Left lung (tissue), 10 donors: ENCODE results near the gene SLC9A5. TPM values are rescaled to one million over a fixed set of nuclear protein-coding genes. Genes with fewer than 3 reads are reported as not detected.
A peak's percentile ranks its signal among the peaks of the same experiment; 100 is the strongest.

Experiments used
- ATAC-seq: fragments of 200-7000 bp; cut with Tn5 transposase; one replicate; pipeline ENCODE4 v1.9.1; 2020; ENCODE audit warnings: moderate library complexity
- DNase-seq, 4 donors: peaks; one replicate each; pipeline ENCODE4 v3.0.0-alpha.2; 2013 to 2020
- H3K27ac ChIP-seq, 2 donors: fragments of 200-600 bp; sonication (generic) in 1 of 2; one replicate each; pipeline versions ENCODE4 v1.5.0 to v1.8.0; 2020 to 2021
- H3K27me3 ChIP-seq, 2 donors: fragments of 200-600 bp; sonication (generic) in 1 of 2; one replicate each; pipeline versions ENCODE4 v1.5.0 to v1.8.0; 2020 to 2021
- H3K36me3 ChIP-seq, 2 donors: fragments of 200-600 bp; sonication (generic) in 1 of 2; one replicate each; pipeline versions ENCODE4 v1.5.0 to v1.8.0; 2020 to 2021
- H3K4me1 ChIP-seq, 2 donors: fragments of 200-600 bp; one replicate each; pipeline ENCODE4 v1.8.0; 2021
- H3K4me3 ChIP-seq, 2 donors: fragments of 200-600 bp; sonication (generic) in 1 of 2; one replicate each; pipeline versions ENCODE4 v1.5.0 to v1.8.0; 2020 to 2021; ENCODE audit warnings: mild to moderate bottlenecking in 1 of 2
- H3K9me3 ChIP-seq, 2 donors: fragments of 200-600 bp; sonication (generic) in 1 of 2; one replicate each; pipeline versions ENCODE4 v1.5.0 to v1.8.0; 2020 to 2021
- intact Hi-C, 2 donors: fragments of 100-400 bp; cut with DNase I; formaldehyde crosslinking; loops; one replicate each; pipeline versions ENCODE4 v1.11.2 to v1.14.2; 2022
- polyA plus RNA-seq, 6 donors: library from polyadenylated mRNA; unstranded; fragments of 120-200 nt; gene quantifications; one replicate each; pipeline ENCODE4 v1.2.1, GENCODE V29; 2013; ENCODE audit not compliant: insufficient read length in 6 of 6
- total RNA-seq, 2 donors: library from RNA; stranded (reverse); fragmentation: NEBNext Ultra II Directional; extraction: Animal tissue kit (Norgen Biotek cat#: 25700); gene quantifications; one replicate each; pipeline ENCODE4 v1.2.1, GENCODE V29; 2021
- TF ChIP-seq, protein P1 (sequence below), 2 donors: fragments of 200-600 bp; sonication (generic) in 1 of 2; IDR thresholded peaks; one replicate each; pipeline versions ENCODE4 v1.5.0 to v1.8.0; 2021; ENCODE audit warnings: antibody characterized with exemption in 2 of 2
- donor health status: DM: no; HTN: yes; CAD: no.
- donor health status: DM: no; HTN: no; CAD: no.

Gene SLC9A5
- total and polyA plus RNA-seq, 8 donors: 3.2 to 26.1 (median 20.9) TPM

DNA sequence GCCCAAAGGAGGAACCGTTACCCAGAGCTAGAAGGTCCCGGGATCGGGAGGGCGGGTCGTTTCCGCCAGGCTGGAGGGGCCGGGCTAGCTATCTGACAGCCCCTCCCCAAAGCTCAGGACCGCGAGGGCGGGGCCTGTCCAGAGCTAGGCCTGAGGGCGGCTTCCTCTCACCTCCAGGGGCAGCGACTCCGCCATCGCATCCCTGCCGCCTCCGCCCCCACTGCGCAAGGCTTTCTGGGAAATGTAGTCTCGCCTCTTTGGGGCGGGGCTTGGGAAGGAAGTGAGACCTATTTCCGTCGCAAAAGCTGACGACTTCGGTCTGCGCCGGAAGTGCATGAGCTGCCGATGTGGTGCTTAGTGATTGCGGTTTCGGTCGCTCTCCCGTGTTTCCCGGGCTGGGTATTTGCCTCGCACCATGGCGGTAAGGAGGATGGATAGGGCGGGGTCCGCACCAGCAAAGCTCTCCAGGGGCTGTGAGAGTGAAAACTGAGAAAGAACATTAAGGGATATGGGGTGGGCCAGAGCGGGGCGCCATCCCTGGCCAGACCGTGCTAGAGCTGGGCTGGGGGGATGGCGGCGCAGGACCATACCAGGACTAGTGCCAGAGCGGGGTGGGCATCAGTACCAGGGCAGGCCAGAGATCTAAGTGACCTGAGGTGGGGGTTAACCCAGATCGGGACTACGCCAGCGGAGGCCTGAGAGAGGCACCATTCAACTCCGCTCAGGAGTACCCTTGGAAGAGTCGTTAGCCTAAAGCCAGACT lies 21.8 kb upstream of the SLC9A5 start, which contains the start of gene TMEM208:
Gene TMEM208, plus strand, starts transcription at position 327 of the 763 bp plus-strand sequence. Its CDS starts 89 bp downstream, at position 416.
- H3K4me3 ChIP-seq: peak within 1 kb of the TSS; percentile 69 to 99
- H3K27ac ChIP-seq: peak within 1 kb of the TSS; percentile 79 to 83
- H3K36me3 ChIP-seq: peaks cover 3 to 40% of the 10 kb centered on the region in 2 donors
- TF ChIP-seq, protein P1, sequence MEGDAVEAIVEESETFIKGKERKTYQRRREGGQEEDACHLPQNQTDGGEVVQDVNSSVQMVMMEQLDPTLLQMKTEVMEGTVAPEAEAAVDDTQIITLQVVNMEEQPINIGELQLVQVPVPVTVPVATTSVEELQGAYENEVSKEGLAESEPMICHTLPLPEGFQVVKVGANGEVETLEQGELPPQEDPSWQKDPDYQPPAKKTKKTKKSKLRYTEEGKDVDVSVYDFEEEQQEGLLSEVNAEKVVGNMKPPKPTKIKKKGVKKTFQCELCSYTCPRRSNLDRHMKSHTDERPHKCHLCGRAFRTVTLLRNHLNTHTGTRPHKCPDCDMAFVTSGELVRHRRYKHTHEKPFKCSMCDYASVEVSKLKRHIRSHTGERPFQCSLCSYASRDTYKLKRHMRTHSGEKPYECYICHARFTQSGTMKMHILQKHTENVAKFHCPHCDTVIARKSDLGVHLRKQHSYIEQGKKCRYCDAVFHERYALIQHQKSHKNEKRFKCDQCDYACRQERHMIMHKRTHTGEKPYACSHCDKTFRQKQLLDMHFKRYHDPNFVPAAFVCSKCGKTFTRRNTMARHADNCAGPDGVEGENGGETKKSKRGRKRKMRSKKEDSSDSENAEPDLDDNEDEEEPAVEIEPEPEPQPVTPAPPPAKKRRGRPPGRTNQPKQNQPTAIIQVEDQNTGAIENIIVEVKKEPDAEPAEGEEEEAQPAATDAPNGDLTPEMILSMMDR (IDR thresholded peaks at IDR 0.05): peak in 1 of 2 donors; percentile 48
- ATAC-seq (peak; percentile 97), DNase-seq (peak; percentile 98 to 99 (median 98))
- H3K27me3 ChIP-seq: no peaks in the 10 kb centered on the region
- no peaks in the 10 kb centered on the region for H3K9me3 ChIP-seq
- H3K4me1 ChIP-seq: peaks cover 15 to 25% of the 10 kb centered on the region in 2 donors
- intact Hi-C loops: no loop called here

DNA sequence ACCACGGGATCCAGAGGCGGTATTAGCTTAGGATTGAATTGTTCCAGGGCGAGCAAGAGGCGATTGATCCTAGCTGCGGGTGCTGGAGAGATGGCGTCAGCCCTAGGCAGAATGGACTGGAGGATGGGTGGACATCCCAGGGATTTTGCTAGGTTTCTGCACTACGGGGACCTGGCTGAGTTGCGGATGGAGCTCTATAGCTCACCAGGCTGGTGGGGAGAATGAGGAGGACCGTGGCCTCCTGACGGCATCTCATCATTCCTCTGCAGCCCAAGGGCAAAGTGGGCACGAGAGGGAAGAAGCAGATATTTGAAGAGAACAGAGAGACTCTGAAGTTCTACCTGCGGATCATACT lies 21.2 kb upstream of the SLC9A5 start:
- no peak for ATAC-seq
- peak overlapping the region in 1 of 2 donors; percentile 83 for H3K27ac ChIP-seq

DNA sequence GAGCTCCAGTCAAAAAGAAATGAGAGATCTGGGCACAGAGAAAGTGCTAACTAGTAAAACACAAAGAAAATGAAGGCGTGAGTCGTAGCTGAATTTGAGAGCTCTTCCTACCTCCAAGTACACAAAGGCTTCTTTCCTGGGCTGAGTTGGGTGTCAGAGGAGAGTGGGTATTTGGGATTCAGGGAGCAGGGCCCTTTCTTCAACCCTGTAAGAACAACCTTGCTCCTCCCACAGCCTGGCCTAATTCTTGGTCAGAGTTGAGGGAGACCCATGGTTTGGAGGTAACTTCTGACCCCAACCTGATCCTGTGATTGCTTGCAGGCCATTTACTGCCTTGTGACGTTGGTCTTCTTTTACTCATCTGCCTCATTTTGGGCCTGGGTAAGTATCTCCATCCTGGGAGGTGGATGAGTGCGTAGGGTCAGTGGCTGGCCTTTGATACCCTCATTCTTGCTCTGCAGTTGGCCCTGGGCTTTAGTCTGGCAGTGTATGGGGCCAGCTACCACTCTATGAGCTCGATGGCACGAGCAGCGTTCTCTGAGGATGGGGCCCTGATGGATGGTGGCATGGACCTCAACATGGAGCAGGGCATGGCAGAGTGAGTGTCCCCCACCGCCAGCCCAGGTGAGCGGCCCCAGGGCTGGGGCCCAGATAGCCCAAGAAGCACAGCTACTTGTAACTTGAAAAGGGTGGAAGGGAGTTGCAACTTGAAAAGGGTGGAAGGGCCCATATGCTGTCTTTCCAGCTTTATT lies 20.6 kb upstream of the SLC9A5 start:
- DNase-seq: peak in 1 of 4 donors; percentile 61
- Histone ChIP-seq H3K4me3 (peak overlapping the region in 1 of 2 donors; percentile 99), H3K27me3 (no peaks in the 10 kb centered on the region), H3K4me1 (peaks cover 15 to 25% of the 10 kb centered on the region in 2 donors), H3K36me3 (peaks cover 3 to 52% of the 10 kb centered on the region in 2 donors), H3K27ac (peak overlapping the region in 1 of 2 donors; percentile 83), H3K9me3 (no peaks in the 10 kb centered on the region)
- TF ChIP-seq, protein P1 (IDR thresholded peaks at IDR 0.05): no peak
- intact Hi-C loops: no loop called here
- ATAC-seq: no peak

More for the DNA sequence above, 21.2 kb upstream of the SLC9A5 start:
- no peak for DNase-seq
- Histone ChIP-seq H3K4me1 (peaks cover 15 to 25% of the 10 kb centered on the region in 2 donors), H3K36me3 (peaks cover 3 to 45% of the 10 kb centered on the region in 2 donors), H3K27me3 (no peaks in the 10 kb centered on the region), H3K9me3 (no peaks in the 10 kb centered on the region), H3K4me3 (peak overlapping the region; percentile 69 to 99)
- intact Hi-C loops: no loop called here
- TF ChIP-seq, protein P1 (IDR thresholded peaks at IDR 0.05): no peak

DNA sequence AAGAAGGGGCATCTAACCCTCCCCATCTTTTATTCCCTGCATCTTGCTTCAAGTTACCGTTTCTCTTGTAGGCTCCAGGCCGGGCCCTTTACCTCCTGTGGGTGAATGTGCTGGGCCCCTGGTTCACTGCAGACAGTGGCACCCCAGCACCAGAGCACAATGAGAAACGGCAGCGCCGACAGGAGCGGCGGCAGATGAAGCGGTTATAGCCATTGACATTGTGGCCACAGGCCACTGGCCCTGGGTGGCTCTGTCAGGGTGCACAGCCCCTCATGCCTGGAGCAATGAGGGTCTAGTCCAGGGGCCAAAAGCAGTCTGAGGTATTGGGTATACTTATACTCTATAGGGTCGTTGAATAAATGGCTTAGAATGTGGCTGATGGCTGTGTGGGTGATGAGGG lies 19.9 kb upstream of the SLC9A5 start:
- ATAC-seq (no peak), DNase-seq (peak in 1 of 4 donors; percentile 60)
- no peak overlapping the region for H3K27ac ChIP-seq
- H3K27me3 ChIP-seq: no peaks in the 10 kb centered on the region
- TF ChIP-seq, protein P1 (IDR thresholded peaks at IDR 0.05): no peak
- peaks cover 3 to 59% of the 10 kb centered on the region in 2 donors for H3K36me3 ChIP-seq
- intact Hi-C loops: no loop called here
- no peaks in the 10 kb centered on the region for H3K9me3 ChIP-seq
- H3K4me3 ChIP-seq: no peak overlapping the region
- peaks cover 15 to 25% of the 10 kb centered on the region in 2 donors for H3K4me1 ChIP-seq
